SK-N-SH treated with all-trans-retinoic acid at 6 μM for 48 hours (cell line): ENCODE data around the gene VEPH1.
"Not testable (repeated sequence)": the region's sequence is repeated elsewhere in the genome, so short reads cannot be mapped to it uniquely, and the experiment has no call there.

Source experiments
- ATAC-seq: fragments of 200-7000 bp; cut with Tn5 transposase; 3 replicates; pipeline ENCODE4 v1.9.1; 2020; ENCODE audit warnings: mild to moderate bottlenecking, moderate library complexity
- ARNTL ChIP-seq: fragments of 450-650 bp; formaldehyde crosslinking; IDR thresholded peaks from 2 replicates; pipeline ENCODE4 v1.5.0; 2020; ENCODE audit warnings: low read depth, mild to moderate bottlenecking, moderate library complexity, borderline replicate concordance
- CREB5 ChIP-seq: fragments of 250-450 bp; sonication (Bioruptor Pico); IDR thresholded peaks from 2 replicates; pipeline ENCODE4 v1.5.1; 2020; ENCODE audit warnings: low read depth, mild to moderate bottlenecking, moderate library complexity
- CSDC2 ChIP-seq: fragments of 250-450 bp; sonication (Bioruptor Pico); IDR thresholded peaks from 2 replicates; pipeline ENCODE4 v1.5.0; 2020; ENCODE audit warnings: mild to moderate bottlenecking, moderate library complexity
- CSRNP3 ChIP-seq: fragments of 250-450 bp; sonication (Bioruptor Pico); IDR thresholded peaks from 2 replicates; pipeline ENCODE4 v1.5.1; 2021; ENCODE audit warnings: mild to moderate bottlenecking, moderate library complexity
- ESRRG ChIP-seq: fragments of 250-450 bp; sonication (Bioruptor Pico); IDR thresholded peaks from 2 replicates; pipeline ENCODE4 v1.6.1; 2021; ENCODE audit warnings: mild to moderate bottlenecking
- GLIS3 ChIP-seq: fragments of 250-450 bp; sonication (Bioruptor Pico); IDR thresholded peaks from 2 replicates; pipeline ENCODE4 v1.5.0; 2020; ENCODE audit warnings: mild to moderate bottlenecking, moderate library complexity
- OSR1 ChIP-seq: fragments of 250-450 bp; sonication (Bioruptor Pico); IDR thresholded peaks from 2 replicates; pipeline ENCODE4 v1.8.0; 2022; ENCODE audit warnings: moderate library complexity, mild to moderate bottlenecking, inconsistent platforms
- PATZ1 ChIP-seq: fragments of 250-450 bp; sonication (Bioruptor Pico); IDR thresholded peaks from 2 replicates; pipeline ENCODE4 v1.8.0; 2020; ENCODE audit warnings: mild to moderate bottlenecking, moderate library complexity, borderline replicate concordance
- POU6F1 ChIP-seq: fragments of 250-450 bp; sonication (Bioruptor Pico); IDR thresholded peaks from 2 replicates; pipeline ENCODE4 v1.8.0; 2021; ENCODE audit warnings: low read depth, mild to moderate bottlenecking, moderate library complexity, borderline replicate concordance
- PPARA ChIP-seq: fragments of 250-450 bp; sonication (Bioruptor Pico); IDR thresholded peaks from 2 replicates; pipeline ENCODE4 v1.5.0; 2020; ENCODE audit warnings: mild to moderate bottlenecking, borderline replicate concordance
- RARB ChIP-seq: fragments of 250-450 bp; sonication (Bioruptor Pico); IDR thresholded peaks from 2 replicates; pipeline ENCODE4 v1.8.0; 2021; ENCODE audit warnings: mild to moderate bottlenecking, moderate library complexity
- SNAI2 ChIP-seq: fragments of 250-450 bp; sonication (Bioruptor Pico); IDR thresholded peaks from 2 replicates; pipeline ENCODE4 v1.5.0; 2020; ENCODE audit warnings: mild to moderate bottlenecking, moderate library complexity
- TCF4 ChIP-seq: fragments of 250-450 bp; sonication (Bioruptor Pico); IDR thresholded peaks from 2 replicates; pipeline ENCODE4 v1.8.0; 2021; ENCODE audit warnings: mild to moderate bottlenecking, moderate library complexity, borderline replicate concordance
- TSHZ2 ChIP-seq: fragments of 250-450 bp; sonication (Bioruptor Pico); IDR thresholded peaks from 2 replicates; pipeline ENCODE4 v1.5.0; 2020; ENCODE audit warnings: mild to moderate bottlenecking, moderate library complexity
- ZFP3 ChIP-seq: fragments of 250-450 bp; sonication (Bioruptor Pico); IDR thresholded peaks from 2 replicates; pipeline ENCODE4 v1.5.0; 2020; ENCODE audit warnings: mild to moderate bottlenecking, moderate library complexity
- ZFP30 ChIP-seq: fragments of 450-650 bp; formaldehyde crosslinking; IDR thresholded peaks from 2 replicates; pipeline ENCODE4 v1.5.0; 2022; ENCODE audit warnings: mild to moderate bottlenecking, moderate library complexity
- ZNF565 ChIP-seq: fragments of 450-650 bp; formaldehyde crosslinking; conservative IDR thresholded peaks from 2 replicates; pipeline ENCODE4 v1.5.0; 2020; ENCODE audit warnings: low read depth, mild to moderate bottlenecking, moderate library complexity

The VEPH1 gene

GRCh38 chr3:157327837-157328236 is 175.4 kb downstream of the VEPH1 start:
- TF ChIP-seq CREB5 (CRISPR knock-in tag) (no peak), CSDC2 (no peak), POU6F1 (CRISPR knock-in tag) (no peak), ARNTL (CRISPR knock-in tag) (no peak), CSRNP3 (CRISPR knock-in tag) (no peak), GLIS3 (CRISPR knock-in tag) (no peak)
- ATAC-seq, result no peak

- ATAC-seq, result no peak
These were observed 176.2 kb downstream of the VEPH1 start for GRCh38 chr3:157327018-157327417.

GRCh38 chr3:157324869-157325268 is 178.3 kb downstream of the VEPH1 start:
- not testable (repeated sequence) for ATAC-seq

More at GRCh38 chr3:157327018-157327417, 176.2 kb downstream of the VEPH1 start:
- no peak for TF ChIP-seq PPARA (CRISPR knock-in tag)
- TF ChIP-seq ZFP30 (CRISPR knock-in tag), result no peak
- TF ChIP-seq SNAI2, result no peak
- TF ChIP-seq CREB5 (CRISPR knock-in tag), result no peak
- TF ChIP-seq TSHZ2, result no peak
- TF ChIP-seq OSR1 (CRISPR knock-in tag), result no peak
- TF ChIP-seq, all 23 proteins: peak for 0

GRCh38 chr3:157323360-157323759 is 179.9 kb downstream of the VEPH1 start:
- ATAC-seq, result no peak
- no peak for TF ChIP-seq SNAI2
- TF ChIP-seq, all 23 proteins: peak for 0

- TF ChIP-seq ESRRG (no peak), OSR1 (CRISPR knock-in tag) (no peak), ZFP3 (CRISPR knock-in tag) (no peak), ZNF565 (no peak), TCF4 (CRISPR knock-in tag) (no peak)
- ATAC-seq, result no peak
These were observed 183.5 kb downstream of the VEPH1 start for GRCh38 chr3:157319672-157320071.

GRCh38 chr3:157318639-157319288 is 184.5 kb downstream of the VEPH1 start:
- TF ChIP-seq ARNTL (CRISPR knock-in tag), result no peak
- TF ChIP-seq PATZ1 (CRISPR knock-in tag), result no peak
- TF ChIP-seq RARB (CRISPR knock-in tag), result no peak
- ATAC-seq, result no peak
